Measurements from ENCODE around the gene CHSY1.

The CHSY1 gene

GRCh38 chr15:101169495-101170071 is 82.3 kb downstream of the CHSY1 start:
- DNase-seq, result no peak

GRCh38 chr15:101168898-101169494 is 82.9 kb downstream of the CHSY1 start:
- DNase-seq, result no peak

DNA sequence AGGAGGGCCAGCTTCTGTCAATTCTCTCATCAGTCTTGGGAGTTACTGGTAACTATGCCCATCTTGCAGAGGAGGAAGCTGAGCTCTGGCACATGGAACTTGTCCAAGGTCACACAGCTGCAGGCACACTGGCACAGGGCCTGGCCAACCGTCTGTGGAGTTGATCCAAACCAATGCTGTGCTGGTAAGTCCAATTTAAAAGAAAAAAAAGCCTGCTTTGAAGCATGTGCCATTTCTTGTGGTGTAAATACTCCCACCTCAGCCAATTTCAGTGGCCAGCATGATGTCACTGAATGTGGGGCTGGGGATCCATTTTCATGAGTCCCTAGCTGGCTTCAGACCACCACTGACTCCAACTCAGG is 83.4 kb downstream of the CHSY1 start:
- DNase-seq, result no peak

DNA sequence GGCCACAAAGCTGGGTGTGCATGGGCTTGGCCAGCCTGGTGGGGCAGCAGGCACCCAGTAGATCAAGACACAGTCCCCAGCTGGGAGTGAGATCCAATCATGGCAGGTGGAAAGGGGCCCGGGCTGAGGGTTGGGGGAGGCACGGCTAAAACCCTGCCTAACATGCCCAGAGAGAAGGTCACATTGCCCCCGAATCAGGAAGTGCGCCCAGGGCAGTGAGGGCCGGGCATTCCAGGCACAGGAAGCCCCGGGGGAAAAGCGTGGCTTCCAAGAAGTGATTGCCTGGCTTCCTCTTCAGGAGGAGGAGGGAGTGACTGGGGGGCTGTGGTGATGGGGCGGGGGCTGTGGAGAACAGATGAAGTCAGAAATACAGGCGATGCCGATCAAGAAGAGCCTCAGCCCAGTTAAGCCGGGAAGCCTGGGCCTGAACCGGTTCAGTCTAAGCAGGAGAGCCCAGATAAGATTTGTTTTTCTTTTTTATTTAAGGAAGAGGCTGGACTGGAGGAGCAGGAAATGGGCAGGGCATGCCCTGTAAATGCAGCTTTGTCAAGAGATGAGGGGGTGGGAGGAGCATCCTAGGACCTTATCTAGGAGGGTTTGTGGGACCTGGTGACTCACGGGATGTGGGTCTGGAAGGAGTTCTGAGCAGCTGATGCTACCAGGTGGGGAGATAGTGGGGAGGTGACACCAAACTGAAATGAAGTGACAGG is 83.9 kb downstream of the CHSY1 start:
- DNase-seq, result peak; percentile 71

DNA sequence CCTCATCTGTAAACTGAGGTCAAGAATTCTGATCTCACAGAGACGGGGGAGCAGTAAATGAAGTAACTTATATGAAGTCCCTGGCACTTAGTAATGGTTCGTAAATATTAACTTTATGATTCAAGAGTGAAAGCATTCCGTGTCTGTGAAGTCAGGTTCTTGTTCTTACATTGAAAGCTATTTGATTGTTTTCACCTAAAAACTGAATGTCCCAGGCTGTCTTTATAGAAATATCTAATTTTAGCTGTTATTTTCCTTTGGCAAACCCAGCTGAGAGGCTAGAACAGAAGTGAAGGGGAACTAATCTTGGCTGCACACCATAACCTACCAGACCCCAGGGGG is 84.5 kb downstream of the CHSY1 start:
- DNase-seq, result no peak

- DNase-seq, result no peak
Measured at GRCh38 chr15:101165905-101166471, 85.9 kb downstream of the CHSY1 start.

DNA sequence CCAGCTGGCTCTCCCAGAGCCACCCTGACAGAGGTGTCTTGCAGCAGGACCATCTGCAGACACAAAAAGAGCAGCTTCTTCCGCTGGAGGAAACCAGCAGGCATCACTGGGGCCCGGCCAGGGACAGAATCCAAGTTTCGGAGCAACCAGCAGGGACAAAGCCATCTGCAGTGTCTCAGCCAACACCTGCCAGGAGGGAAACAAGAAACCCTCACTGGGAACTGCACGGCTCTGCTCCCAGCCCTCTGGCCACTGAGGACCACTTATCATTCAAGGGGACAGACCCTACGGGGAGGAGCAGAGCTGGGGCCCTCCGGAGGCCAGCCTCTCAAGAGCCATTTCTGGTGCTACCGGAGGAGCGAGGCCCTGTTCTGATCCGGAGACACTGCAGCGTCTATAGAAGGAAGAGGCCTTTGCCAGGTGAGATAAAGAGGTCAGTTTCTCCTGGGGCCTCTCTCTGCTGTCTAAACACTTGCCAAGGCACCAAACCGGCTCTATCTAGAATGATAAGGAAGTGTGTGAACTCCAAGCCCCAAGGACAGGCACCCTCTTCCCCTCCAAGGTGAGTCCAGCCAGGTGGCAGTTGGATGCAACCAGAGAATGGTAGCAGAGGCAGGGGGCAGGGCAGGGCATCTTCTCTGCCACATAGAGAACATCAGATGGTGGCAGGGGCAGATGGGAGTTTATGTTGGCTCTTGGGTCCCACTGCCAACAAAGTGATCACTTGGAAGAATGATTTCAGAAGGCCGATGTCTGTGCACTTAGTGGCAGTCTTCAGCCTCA is 89.0 kb downstream of the CHSY1 start:
- no peak for DNase-seq

- no peak for DNase-seq
Measured at GRCh38 chr15:101161656-101162055, 90.2 kb downstream of the CHSY1 start.

DNA sequence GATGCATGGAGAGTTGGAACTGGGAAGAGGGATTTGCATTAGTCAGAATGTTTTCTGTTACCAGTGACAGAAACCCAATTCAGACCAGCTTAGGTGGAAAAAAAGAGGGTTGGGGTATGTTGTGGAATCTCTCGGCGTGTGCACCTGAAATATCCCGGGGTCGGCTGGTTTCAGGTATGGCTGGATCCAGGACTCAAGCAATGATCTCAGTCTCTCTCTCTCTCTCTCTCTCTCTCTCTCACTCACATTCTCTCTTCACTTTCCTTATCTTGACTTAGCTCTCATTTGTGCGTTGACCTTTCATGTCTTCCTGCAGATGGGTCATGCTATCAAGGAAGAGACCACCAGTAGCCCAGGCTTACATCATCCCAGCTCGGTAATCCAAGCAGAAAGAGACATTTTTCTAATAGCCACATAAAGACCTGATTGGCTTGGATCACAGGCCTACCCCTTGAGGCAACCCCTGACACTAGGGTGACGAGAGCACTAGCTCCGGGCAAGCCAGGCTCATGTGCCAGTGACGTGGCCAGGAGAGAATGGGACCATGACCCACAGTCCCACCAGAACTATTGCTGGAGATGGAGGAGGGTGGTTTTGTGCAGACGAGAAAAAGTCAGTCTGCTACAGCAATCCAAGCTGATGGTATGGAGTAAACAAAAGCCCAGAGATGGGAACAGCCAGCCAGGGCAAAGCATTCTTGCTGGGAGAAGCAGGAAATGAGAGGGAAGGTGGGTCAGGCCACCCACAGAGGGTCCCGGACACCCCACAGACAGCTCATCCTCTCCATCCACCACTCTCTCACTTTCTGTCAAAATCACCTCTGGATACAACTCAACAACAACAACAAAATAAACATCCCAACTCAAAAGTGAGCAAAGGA is 91.7 kb downstream of the CHSY1 start:
- no peak for DNase-seq

DNA sequence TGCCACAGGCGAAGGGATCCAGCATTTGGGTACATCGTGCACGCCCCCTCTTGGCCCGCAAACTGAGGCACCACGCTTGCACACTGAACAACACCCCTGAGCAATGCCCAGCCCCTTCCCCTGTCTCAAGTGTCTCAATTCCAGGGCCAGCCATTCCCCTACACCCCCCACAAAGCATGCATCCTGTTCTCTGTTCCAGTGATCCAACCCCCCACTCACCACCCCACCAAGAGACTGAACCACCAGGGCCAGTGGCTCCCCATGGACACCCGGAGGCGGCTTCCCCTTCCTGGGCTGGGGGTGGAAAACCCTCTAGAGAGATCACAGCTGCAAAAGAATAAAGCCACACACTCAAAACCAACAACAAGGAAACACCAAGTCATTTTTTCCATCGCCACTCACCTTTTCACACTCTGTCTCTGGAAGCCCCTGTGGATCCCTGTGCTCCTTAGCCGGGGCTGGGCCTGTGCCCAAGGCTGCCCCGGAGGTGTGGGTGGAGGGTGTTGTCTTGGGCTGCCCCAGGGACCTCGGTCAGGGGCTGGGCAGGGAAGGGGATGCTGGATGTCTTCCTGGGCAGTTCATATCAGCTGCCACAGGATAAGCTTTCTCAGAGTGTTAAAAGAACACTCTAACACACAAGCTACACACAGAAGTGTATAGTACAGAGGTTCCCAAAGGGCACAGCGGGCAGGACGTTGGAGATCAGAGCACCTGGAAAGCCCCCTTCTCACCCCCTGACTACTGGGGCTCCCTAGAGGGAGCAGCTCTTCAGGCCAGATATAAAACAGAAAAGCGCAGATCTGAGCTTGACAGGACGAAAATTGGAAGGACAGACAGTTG is 92.5 kb downstream of the CHSY1 start:
- DNase-seq, result peak; percentile 68

GRCh38 chr15:101158166-101159095 is 93.4 kb downstream of the CHSY1 start:
- DNase-seq, result no peak

DNA sequence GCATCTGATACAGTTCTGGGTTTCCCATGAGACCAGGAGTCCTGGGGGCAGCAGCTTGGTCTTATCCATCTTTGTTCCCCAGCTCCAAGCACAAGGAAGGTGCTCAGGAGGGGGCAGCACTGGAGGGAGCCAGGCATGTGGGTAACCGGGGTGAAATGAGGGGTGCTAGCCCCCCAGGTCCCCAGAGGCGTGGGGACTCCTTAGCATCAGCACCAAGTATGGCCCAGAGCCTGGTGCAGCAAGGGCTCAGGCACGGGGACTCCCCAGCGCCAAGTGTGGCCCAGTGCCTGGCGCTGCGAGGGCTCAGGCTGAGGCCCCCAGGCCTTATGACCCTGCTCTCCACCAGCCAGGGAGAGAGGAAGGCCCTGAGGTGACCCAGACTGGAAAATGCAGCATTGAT is 94.1 kb downstream of the CHSY1 start:
- DNase-seq, result no peak

GRCh38 chr15:101156509-101157159 is 95.2 kb downstream of the CHSY1 start:
- DNase-seq, result no peak

GRCh38 chr15:101156061-101156460 is 95.8 kb downstream of the CHSY1 start:
- DNase-seq, result no peak

DNA sequence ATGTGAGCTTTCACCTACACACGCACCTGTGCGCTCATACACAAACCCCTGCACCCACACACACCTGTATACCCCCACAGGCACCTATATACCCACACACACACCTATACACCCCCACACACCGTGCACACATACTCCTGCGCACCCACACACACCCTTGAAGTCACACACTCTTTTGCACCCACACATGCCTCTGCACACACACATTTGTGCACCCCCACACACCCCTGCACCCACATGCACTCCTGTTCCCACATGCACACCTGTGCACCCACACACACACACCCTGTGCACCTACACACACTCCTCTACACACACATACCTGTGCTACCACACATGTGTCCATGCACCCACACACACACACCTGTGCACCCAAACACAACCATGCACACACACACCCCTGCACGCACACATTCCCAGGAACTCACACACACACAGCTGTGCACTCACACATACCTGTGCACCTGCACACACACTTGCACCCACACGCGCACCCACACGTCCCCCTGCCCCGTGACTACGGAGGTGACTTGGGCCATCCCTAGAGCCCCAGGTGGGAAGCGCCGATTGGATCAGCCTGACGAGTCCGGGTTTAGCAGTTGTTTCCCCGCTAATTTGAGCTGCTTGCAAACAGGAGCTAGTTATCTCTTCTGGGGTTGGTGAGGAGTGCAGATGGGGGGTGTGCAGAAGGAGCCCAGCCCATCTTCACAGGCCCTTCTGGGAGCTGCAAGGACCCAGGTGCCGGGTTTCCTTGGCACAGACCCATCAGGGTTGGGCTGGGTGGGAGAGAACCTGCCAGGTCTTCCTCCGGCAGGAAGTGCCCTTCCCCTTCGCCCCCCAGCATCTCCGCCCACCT is 97.8 kb downstream of the CHSY1 start:
- no peak for DNase-seq

DNA sequence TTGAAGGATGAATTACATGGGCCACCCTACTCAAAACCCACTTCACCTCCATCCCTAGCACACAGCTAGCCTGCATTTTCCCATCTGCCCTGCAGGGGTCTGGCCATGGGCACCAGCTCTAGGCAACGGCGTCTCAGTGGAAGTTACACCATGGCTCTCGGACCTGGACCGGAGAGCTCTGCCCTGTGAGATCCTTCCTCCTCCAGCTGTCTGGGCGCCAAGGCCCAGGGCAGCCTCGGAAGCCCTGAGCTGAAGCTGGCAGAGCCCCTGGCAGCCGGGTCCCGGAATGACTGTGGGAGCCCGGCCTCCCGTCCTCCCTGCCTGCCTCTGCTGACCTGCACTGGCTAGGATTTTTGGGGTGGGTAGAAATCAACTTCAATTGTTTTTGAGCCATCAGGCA is 98.9 kb downstream of the CHSY1 start:
- no peak for DNase-seq

DNA sequence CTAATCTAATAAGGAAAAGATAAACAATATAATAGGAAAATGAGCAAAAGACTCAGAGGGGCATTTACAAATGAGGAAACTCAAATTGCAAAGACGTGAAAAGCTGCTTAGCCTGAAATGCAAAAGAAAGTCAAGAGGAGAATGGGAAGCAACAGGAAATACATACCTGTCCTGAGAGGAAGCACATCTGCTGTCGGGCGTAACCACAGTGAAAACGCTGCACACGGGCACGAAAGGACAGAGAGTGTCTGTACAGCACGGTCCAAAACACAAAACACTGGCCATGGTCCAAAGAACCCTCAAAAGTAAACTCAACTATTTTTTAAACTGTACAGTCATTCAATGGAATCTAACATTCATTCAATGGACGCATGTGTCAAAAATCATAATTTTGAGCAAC is 100.6 kb downstream of the CHSY1 start:
- no peak for DNase-seq

GRCh38 chr15:101150723-101151040 is 101.2 kb downstream of the CHSY1 start:
- DNase-seq, result no peak
